ENCODE measurements around the gene ATP12A. TPM values are rescaled to one million over a fixed set of nuclear protein-coding genes. Genes with fewer than 3 reads are reported as not detected.

Gene ATP12A
- total and polyA plus RNA-seq, 2 donors (not counting 1 experiment from before 2014, with no cell fraction given), result not detected

DNA sequence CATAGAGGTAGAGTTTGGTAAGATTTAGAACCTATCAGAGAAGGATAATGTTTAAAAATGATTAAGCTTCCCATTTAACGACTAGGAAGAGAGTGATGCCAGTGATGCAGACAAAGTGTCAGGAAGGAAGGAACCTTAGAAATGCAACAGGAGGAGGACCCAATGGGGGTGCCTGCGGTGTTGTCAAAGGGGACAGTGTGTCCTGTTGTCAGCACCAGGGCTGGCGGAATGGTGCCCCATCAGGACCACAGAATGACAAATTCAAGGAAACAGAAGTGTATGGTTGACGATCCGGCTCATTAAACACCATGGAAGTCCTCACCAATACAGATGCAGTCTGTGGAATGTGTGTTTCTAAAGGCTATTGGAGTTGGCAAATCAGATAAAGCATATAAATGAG, 19.3 kb downstream of the ATP12A start:
- no peak for TF ChIP-seq EZH2 (IDR thresholded peaks at IDR 0.05; ENCODE audit: low read length, missing control alignments)
- TF ChIP-seq, protein P1, sequence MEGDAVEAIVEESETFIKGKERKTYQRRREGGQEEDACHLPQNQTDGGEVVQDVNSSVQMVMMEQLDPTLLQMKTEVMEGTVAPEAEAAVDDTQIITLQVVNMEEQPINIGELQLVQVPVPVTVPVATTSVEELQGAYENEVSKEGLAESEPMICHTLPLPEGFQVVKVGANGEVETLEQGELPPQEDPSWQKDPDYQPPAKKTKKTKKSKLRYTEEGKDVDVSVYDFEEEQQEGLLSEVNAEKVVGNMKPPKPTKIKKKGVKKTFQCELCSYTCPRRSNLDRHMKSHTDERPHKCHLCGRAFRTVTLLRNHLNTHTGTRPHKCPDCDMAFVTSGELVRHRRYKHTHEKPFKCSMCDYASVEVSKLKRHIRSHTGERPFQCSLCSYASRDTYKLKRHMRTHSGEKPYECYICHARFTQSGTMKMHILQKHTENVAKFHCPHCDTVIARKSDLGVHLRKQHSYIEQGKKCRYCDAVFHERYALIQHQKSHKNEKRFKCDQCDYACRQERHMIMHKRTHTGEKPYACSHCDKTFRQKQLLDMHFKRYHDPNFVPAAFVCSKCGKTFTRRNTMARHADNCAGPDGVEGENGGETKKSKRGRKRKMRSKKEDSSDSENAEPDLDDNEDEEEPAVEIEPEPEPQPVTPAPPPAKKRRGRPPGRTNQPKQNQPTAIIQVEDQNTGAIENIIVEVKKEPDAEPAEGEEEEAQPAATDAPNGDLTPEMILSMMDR (conservative IDR thresholded peaks at IDR 0.05 in 1 of 2, IDR thresholded peaks at IDR 0.05 in 1 of 2; ENCODE audit: low read depth in 1 of 2, low read length in 2 of 2), result no peak
- H3K4me1 ChIP-seq (ENCODE audit: control insufficient read depth, extremely low read depth, insufficient read depth, low read length), result no peaks in the 10 kb centered on the region
- no peaks in the 10 kb centered on the region for H3K36me3 ChIP-seq (ENCODE audit: control insufficient read depth, insufficient read depth, low read length)
- H3K4me2 ChIP-seq (ENCODE audit: extremely low read depth, insufficient read depth, low read length), result no peak overlapping the region
- H3K79me2 ChIP-seq (ENCODE audit: control insufficient read depth, insufficient read depth, low read length), result no peaks in the 10 kb centered on the region
- no peak overlapping the region for H3K4me3 ChIP-seq (replicated peaks in 1 of 4; ENCODE audit: control extremely low read depth in 1 of 4, insufficient read depth in 1 of 4, low read depth in 3 of 4, low read length in 4 of 4)
- DNase-seq (ENCODE audit: low read depth in 2 of 2), result no peak
- no peaks in the 10 kb centered on the region for H4K20me1 ChIP-seq (ENCODE audit: control insufficient read depth, extremely low read depth, insufficient read depth, low read length)
- H3K27ac ChIP-seq (ENCODE audit: insufficient read depth, low read length), result no peak overlapping the region
- no peaks in the 10 kb centered on the region for H3K27me3 ChIP-seq (ENCODE audit: control insufficient read depth, insufficient read depth, low read length)
- no peaks in the 10 kb centered on the region for H3K9me3 ChIP-seq (ENCODE audit: control insufficient read depth, insufficient read depth, low read depth, low read length)
- H2AFZ ChIP-seq (ENCODE audit: low read length), result no peak overlapping the region
- no peak overlapping the region for H3K9ac ChIP-seq (ENCODE audit: insufficient read depth, low read length)

DNA sequence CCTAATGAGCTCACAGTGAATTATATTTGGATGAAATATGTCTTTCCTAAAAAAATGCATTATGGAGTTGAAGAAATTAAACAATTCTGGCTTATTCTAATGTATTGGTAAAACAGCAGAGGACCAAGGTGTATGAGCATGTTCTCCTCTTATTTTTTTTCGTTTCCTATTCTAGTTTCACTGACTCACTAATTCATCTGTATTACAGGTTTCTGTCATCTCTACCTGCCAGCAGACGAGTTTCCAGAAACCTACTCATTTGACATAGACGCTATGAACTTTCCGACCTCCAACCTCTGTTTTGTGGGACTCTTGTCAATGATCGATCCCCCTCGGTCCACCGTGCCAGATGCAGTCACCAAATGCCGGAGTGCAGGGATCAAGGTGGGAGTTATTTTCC, 20.3 kb downstream of the ATP12A start:
- Histone ChIP-seq H3K9me3 (ENCODE audit: control insufficient read depth, insufficient read depth, low read depth, low read length) (no peaks in the 10 kb centered on the region), H2AFZ (ENCODE audit: low read length) (no peak overlapping the region), H3K79me2 (ENCODE audit: control insufficient read depth, insufficient read depth, low read length) (no peaks in the 10 kb centered on the region), H3K27ac (ENCODE audit: insufficient read depth, low read length) (no peak overlapping the region), H4K20me1 (ENCODE audit: control insufficient read depth, extremely low read depth, insufficient read depth, low read length) (no peaks in the 10 kb centered on the region), H3K27me3 (ENCODE audit: control insufficient read depth, insufficient read depth, low read length) (no peaks in the 10 kb centered on the region), H3K4me1 (ENCODE audit: control insufficient read depth, extremely low read depth, insufficient read depth, low read length) (no peaks in the 10 kb centered on the region), H3K9ac (ENCODE audit: insufficient read depth, low read length) (no peak overlapping the region), H3K4me2 (ENCODE audit: extremely low read depth, insufficient read depth, low read length) (no peak overlapping the region), H3K4me3 (replicated peaks in 1 of 4; ENCODE audit: control extremely low read depth in 1 of 4, insufficient read depth in 1 of 4, low read depth in 3 of 4, low read length in 4 of 4) (no peak overlapping the region), H3K36me3 (ENCODE audit: control insufficient read depth, insufficient read depth, low read length) (no peaks in the 10 kb centered on the region)
- DNase-seq (ENCODE audit: low read depth in 2 of 2), result no peak
- TF ChIP-seq, protein P1 (conservative IDR thresholded peaks at IDR 0.05 in 1 of 2, IDR thresholded peaks at IDR 0.05 in 1 of 2; ENCODE audit: low read depth in 1 of 2, low read length in 2 of 2), result no peak
- no peak for TF ChIP-seq EZH2 (IDR thresholded peaks at IDR 0.05; ENCODE audit: low read length, missing control alignments)

DNA sequence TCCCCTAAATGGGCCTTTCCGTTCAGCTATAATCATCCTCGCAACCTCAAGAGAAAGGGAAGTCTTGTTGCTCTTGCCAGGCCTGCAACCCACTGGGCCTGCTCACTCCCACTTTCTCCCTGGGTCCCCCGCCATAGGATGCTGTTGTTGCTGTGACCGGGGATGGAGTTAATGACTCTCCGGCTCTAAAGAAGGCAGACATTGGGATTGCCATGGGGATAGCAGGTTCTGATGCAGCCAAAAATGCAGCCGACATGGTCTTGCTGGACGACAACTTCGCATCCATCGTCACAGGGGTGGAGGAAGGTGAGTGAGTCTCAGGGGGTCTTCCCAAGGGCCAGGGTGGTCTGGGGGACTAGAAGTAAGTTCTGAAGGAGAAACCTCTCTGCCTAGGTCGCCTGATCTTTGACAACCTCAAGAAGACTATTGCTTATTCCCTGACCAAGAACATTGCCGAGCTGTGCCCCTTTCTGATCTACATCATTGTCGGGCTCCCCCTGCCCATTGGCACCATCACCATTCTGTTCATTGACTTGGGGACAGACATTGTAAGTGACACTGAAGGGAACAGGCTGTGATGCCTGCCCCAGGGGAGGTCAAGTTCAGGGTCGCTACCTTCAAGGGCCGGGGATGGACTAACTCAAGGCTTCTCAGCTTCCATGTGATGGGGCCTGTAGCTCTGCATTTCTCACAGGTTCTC, 26.8 kb downstream of the ATP12A start:
- TF ChIP-seq EZH2 (IDR thresholded peaks at IDR 0.05; ENCODE audit: low read length, missing control alignments), result no peak
- TF ChIP-seq, protein P1 (conservative IDR thresholded peaks at IDR 0.05 in 1 of 2, IDR thresholded peaks at IDR 0.05 in 1 of 2; ENCODE audit: low read depth in 1 of 2, low read length in 2 of 2), result no peak
- H3K27me3 ChIP-seq (ENCODE audit: control insufficient read depth, insufficient read depth, low read length), result no peaks in the 10 kb centered on the region

More for the DNA sequence above, 26.8 kb downstream of the ATP12A start:
- H3K4me2 ChIP-seq (ENCODE audit: extremely low read depth, insufficient read depth, low read length), result no peak overlapping the region
- H3K9me3 ChIP-seq (ENCODE audit: control insufficient read depth, insufficient read depth, low read depth, low read length), result no peaks in the 10 kb centered on the region
- DNase-seq (ENCODE audit: low read depth in 2 of 2), result no peak
- H3K4me1 ChIP-seq (ENCODE audit: control insufficient read depth, extremely low read depth, insufficient read depth, low read length), result no peaks in the 10 kb centered on the region
- no peak overlapping the region for H3K9ac ChIP-seq (ENCODE audit: insufficient read depth, low read length)
- H4K20me1 ChIP-seq (ENCODE audit: control insufficient read depth, extremely low read depth, insufficient read depth, low read length), result no peaks in the 10 kb centered on the region
- no peaks in the 10 kb centered on the region for H3K36me3 ChIP-seq (ENCODE audit: control insufficient read depth, insufficient read depth, low read length)
- H2AFZ ChIP-seq (ENCODE audit: low read length), result no peak overlapping the region
- H3K79me2 ChIP-seq (ENCODE audit: control insufficient read depth, insufficient read depth, low read length), result no peaks in the 10 kb centered on the region
- H3K4me3 ChIP-seq (replicated peaks in 1 of 4; ENCODE audit: control extremely low read depth in 1 of 4, insufficient read depth in 1 of 4, low read depth in 3 of 4, low read length in 4 of 4), result no peak overlapping the region
- H3K27ac ChIP-seq (ENCODE audit: insufficient read depth, low read length), result no peak overlapping the region

Data from fibroblast of lung (primary cell).